HK-2 (cell line): ENCODE results near the gene GALR2.
"Not testable (repeated sequence)": the region's sequence is repeated elsewhere in the genome, so short reads cannot be mapped to it uniquely, and the experiment has no call there.

Experiments
- DNase-seq: peaks from one replicate; pipeline ENCODE4 v3.0.0-alpha.2; 2018; ENCODE audit not compliant: unreplicated experiment

GALR2 gene

DNA sequence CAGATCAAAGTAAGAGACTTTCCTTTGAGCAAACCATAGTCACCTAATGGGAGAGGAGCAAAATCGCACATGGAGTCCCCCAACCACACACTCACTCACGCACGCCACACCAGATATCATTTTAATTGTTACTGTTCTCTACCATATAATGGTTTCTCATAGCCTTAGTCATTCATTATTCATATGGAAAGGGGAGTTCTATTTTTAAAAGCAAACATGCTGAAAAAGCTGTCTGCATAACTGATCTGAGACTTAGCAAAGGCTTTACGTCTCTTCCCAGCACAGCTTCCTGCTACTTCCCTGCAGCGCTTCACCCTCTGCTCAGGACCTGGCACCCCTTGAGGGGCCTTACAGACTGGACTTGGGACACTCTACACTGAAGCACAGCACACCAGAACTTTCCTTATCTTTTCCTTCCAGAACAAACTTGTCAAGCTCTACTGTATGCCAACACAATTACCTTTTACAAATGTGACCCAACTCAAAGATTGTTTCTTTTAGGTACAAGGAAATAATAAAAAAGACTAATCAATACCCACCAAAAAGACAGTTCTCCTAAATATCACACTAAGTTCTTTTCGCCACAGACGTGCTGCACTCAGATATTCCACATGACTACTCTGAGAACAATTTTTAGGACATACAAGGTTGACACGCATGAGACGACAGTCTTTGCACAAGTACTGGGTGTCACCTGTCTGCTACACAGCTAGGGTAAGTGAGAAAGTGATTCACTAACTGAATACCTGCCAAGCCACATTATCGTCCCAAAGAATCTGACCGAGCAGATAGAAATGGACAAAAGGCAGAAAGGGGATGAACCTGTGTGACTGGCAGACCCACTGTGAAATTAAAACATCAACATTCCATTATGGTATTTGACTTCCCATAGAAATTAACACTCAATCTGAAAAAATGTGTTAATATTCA is 23.8 kb upstream of the GALR2 start:
- peak; percentile 49 for DNase-seq

DNA sequence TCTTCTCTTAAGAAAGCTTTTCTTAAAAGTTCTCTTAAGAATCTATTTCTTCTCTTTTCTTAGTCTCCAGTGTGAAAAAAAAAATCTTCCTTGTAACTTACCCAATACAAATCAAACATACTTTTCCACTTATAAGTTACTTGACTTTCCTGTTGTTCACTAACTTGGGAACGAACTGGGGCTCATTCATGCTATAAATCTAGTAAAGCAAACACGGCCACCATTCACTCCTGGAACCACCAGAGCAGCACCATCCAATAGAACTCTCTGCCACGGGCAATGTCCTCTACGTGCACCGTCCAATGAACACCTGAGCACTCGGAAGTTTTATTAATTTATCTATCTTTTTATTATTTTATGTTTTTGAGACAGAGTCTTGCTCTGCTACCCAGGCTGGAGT is 23.0 kb upstream of the GALR2 start:
- DNase-seq, result no peak

DNA sequence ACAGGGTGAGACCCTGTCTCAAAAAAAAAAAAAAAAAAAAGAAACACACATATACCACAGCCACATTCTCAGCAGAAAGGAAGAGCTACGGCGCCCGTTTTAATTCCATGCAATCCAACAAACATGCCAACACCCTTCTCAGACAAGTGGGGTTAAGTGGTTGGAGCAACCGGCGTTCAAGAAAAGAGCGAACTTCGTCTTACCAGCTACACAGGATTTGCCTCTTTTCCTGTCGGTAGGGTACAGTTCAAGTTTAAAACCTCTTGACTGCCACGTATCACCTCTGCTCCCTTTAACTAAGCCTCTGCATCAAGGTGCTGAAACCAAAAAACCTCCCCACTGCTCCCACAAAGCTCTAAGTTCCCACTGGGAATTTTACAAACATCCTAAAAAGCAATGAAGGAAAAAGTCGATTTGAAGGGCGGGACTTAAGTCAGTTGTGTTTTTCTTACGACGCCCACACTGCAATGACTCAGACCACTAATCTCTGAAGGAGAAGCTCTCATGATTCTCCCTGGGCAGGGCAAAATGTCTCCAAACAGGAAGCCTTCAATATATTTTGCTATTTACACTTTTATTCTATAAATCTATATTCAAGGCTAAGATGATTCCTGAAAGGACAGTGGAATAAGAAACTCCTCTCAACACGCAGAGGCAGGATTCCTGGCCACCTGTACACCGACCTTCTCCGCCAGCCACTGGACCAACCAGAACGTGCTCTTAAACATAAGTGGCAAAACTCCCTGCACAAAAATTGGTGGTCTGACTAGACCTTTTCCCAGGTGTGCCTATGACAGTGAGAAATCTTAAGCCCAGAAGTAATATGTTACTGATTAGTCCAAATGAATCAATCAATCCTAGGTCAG is 21.1 kb upstream of the GALR2 start:
- DNase-seq, result no peak

DNA sequence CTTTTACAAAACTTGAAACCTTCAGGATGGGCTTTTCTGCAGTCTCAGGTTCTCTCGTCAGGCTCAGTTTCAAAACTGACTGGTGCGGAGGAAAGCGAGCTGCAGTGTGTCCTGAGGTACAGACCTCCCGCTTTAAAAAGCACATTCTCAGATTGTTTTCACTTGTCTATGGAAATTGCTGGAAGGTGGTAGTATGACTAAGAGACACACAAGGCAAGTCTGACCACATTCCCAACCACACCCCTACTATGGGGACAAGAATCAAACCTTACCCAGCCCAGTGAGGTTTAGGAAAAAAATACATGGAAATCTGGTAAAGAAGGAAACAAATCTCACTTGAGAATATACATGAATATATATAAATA is 20.5 kb upstream of the GALR2 start:
- DNase-seq, result no peak

DNA sequence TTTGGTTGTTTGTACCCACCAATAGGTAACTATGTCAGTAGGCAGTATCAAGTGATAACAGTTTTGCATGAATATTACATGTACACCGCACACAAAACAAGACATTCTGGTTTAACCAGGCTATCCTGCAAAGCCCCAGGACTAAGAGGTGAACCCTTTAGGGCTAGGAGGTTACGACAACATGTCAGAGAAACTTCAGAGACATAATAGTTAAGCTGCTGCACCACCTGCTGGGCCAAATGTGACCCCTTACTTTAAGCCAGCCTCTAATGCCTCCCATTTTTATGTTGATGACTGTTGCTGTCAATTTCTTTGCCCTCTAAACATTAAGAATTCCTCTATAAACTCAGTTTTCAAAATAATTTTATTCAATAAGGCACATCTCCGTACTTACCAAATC is 17.7 kb upstream of the GALR2 start:
- no peak for DNase-seq

DNA sequence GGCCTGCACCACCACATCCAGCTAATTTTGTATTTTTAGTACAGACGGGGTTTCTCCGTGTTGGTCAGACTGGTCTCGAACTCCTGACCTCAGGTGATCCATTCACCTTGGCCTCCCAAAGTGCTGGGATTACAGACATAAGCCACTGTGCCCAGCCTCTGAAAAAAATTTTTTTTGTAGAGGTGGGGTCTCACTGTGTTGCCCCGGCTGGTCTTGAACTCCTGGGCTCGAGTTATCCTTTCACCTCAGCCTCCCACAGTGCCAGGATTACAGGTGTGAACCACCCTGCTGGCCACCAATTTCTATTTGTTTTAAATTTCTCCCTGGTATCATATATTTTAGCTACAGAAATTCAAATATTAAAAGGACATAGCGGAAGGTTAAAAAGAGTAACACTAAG is 16.3 kb upstream of the GALR2 start:
- not testable (repeated sequence) for DNase-seq

DNA sequence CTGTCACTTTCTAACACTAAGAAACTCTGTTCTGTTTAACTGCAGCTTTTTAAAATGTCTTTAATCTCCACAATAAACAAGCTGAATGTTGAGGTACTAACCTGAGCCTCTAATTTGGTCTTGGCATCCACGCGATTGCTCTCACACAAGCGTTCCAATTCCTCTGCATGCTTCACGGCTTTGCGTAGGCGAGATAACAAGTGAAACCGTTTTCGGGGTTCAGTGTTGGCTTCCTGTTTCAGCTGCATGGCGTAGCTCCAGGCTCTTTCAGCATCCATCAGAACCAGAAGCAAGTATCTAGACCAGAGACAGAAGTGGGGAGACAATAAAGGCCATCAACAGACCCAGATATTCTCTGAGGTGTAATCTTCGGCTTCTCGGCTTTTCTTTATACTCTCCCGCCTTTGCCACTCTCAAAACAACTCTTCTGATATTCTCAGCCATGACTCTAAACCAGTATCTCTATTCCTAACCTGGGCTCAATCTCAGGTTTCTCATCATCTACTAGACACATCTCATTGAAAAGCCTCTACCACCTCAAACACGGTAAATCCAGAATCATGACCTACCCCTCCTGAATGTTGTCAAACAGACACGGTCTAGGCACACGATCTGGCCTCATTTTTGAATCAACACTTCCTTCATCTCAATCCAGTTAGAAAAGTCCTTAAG is 10.6 kb upstream of the GALR2 start:
- DNase-seq, result no peak

DNA sequence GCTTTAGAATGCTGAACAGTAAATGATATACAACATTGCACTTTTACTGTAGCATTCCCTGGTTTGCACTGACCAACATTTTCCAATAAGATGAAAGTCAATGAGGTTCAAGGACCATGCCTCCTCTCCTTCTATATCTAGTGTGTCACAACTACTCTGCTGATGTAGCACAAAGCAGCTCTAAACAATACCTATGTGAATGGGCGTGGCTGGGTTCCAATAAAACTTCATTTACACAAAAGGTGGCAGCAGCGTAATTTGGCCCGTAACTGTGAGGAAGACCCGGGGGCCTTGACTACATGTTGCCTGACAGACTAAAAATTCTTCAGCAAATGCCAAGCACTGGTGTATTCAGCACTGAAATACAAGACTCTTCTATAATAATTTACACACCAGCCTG is 8.8 kb upstream of the GALR2 start:
- DNase-seq, result no peak

DNA sequence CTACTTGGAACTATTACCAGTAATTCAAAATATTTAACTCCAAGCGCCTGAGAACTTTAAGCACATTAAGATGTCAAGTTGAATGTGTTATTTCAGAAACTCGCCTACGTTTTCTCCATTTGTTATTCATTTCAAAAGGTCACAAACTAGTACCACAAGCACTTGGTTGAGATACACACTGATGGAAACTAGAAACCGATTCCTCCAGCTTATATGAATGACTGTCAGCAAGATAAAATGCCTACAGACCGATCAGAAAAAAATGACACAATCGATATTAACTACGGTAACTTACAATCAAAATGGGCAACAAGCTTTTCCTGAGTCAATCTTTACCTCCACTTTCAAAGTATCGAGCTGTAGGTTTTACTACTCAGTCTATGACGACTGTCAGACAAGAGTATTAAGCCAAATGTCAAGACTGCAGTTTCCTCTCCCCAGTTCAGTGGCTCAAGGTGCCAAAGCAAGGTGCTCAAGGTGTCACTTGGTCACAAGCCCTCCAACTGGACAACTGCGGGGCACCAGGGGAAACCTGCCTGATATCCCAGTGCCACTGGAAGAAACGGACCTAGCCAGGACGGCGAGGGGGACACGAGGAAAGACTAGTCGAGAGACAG is 2.9 kb upstream of the GALR2 start:
- no peak for DNase-seq

DNA sequence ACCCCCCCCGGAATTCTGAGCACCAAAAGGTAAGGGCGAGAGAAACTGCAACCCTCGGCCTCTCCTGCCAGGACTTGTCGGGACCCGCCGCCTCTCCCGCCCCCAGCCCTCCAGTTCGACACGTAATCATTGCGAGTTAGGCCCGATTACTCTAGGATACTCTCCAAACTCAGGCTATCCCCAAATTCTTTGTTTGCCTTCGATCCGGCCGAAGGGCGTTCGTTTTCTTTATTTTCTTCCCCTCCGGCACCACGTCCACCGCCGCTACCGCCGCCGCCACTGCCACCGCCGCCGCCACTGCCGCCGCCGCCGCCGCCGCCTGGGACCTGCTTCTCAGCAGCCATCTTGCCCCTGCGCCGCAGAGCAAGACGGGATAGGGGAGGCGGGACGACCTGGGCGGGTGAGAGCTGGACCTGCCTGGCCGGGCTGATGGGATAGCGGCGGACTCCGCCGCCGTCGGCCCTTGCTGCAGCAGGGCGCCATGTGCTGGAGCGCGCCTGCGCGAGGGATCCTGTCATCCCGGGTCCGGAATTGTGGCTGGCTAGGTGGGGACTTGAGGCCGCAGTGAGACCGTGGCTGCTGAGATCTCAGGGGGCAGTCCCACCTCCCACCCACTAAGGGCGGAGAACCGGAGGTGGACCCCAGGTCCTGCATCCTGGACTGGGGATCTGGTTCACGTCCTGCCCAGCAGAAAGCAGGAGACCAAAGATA is 2.3 kb upstream of the GALR2 start, which contains the start of gene SRP68:
Gene SRP68 (minus strand): TSS at position 370 of the 711 bp plus-strand sequence. CDS start 26 bp downstream, at position 344.
- DNase-seq, result peak; percentile 94

DNA sequence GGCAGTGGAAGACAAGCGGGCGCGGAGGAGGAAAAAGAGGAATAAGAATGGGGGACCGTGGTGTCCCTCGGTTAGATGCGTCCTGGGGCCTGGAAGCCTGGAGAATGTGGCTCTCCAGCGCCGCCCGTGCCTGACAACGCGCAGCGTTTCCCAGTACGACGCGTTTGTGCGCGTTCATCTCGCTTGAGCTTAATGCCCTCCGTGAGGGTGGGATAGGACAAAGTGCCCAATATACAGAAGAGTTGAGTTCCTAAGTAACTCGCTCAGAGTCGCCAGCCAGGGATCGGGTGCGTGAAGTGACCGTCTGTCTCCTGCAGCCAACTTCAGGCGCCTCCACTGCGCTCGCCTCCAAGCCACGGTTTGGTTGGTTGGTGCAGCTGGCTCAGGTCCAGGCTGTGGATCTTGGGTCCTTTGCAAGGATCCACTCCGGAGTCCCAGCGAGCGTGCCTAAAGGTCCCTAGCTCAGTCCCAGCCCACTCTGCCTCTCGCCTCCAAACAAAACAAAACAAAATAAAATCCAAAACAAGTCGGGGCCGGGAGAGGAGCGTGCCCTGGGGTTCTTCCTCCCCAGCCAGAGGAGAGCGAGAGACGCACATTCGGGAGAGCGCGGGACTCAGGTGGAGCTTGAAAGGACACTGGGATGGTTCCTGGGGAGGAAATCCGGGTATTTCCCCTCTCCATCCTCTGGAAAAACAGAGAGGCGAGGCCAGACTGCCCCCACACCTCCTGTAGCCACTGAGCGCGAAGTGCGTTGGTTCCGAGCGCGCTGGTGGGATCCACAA is 974 bp downstream of the GALR2 start:
- DNase-seq, result no peak

DNA sequence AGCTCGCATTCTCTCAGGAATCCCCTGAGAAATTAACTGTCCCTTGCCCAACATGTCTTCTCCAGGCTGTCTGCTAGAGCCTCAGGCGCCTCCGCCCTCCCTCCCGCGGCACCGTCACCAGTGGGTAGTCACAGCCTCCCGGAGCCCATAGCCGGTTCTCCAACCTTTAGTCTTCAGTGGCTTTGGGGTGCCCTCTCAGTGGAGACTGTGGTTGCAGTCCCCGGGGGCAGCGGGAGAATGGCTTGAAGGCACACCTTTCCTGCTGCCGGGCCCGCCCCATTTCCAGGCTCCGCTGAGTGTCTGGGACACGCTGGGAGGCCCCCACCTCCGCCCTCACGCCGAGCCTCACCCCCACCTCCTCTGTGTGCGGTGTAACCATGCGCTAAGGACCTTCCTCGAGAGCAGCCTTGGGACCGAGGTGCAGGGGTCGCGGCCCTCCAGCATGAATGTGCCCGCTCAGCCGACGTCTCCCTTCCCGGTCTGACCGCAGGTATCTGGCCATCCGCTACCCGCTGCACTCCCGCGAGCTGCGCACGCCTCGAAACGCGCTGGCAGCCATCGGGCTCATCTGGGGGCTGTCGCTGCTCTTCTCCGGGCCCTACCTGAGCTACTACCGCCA is 1.7 kb downstream of the GALR2 start:
- no peak for DNase-seq

DNA sequence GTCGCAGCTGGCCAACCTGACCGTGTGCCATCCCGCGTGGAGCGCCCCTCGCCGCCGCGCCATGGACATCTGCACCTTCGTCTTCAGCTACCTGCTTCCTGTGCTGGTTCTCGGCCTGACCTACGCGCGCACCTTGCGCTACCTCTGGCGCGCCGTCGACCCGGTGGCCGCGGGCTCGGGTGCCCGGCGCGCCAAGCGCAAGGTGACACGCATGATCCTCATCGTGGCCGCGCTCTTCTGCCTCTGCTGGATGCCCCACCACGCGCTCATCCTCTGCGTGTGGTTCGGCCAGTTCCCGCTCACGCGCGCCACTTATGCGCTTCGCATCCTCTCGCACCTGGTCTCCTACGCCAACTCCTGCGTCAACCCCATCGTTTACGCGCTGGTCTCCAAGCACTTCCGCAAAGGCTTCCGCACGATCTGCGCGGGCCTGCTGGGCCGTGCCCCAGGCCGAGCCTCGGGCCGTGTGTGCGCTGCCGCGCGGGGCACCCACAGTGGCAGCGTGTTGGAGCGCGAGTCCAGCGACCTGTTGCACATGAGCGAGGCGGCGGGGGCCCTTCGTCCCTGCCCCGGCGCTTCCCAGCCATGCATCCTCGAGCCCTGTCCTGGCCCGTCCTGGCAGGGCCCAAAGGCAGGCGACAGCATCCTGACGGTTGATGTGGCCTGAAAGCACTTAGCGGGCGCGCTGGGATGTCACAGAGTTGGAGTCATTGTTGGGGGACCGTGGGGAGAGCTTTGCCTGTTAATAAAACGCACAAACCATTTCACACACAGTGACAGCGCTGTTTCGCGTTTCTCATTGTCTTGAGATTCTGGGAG is 2.4 kb downstream of the GALR2 start:
- DNase-seq, result no peak

DNA sequence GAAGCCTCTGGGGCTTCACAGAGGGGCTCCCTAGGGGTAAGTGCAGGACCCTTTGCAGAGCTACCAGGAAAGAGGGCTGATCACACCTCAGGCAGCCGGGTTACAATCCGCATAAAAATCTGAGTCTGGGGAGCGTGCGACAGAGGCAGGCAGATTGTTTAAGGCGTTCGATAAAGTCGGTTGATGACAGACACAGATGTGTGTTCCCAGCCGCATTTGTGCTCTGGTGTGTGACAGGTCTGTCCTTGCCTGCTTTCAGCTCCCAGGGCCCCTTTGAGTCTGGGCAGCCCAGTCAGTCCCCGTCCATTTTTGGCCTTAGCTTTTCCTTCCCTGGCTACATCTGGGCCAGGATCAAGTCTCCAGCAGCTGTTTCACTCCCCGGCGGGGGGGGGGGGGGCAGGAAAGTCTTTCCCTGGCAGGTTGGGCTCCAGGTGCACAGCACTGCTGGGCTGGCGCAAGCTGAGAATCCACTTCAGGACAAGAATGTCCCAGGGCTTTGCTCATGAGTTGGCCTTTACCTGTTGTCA is 3.1 kb downstream of the GALR2 start:
- DNase-seq, result no peak

DNA sequence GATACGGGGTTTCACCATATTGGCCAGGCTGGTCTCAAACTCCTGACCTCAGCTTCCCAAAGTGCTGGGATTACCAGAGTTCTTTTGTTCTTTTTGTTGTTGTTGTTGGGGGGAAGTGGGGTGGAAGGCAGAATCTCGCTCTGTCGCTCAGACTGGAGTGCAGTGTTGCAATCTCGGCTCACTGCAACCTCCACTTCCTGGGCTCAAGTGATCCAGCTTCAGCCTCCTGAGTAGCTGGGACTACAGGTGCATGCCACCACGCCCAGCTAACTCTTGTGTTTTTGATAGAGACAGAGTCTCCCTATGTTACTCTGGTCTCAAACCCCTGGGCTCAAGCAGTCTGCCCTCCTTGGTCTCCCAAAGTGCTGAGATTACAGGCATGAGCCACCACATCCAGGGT is 3.8 kb downstream of the GALR2 start:
- not testable (repeated sequence) for DNase-seq

DNA sequence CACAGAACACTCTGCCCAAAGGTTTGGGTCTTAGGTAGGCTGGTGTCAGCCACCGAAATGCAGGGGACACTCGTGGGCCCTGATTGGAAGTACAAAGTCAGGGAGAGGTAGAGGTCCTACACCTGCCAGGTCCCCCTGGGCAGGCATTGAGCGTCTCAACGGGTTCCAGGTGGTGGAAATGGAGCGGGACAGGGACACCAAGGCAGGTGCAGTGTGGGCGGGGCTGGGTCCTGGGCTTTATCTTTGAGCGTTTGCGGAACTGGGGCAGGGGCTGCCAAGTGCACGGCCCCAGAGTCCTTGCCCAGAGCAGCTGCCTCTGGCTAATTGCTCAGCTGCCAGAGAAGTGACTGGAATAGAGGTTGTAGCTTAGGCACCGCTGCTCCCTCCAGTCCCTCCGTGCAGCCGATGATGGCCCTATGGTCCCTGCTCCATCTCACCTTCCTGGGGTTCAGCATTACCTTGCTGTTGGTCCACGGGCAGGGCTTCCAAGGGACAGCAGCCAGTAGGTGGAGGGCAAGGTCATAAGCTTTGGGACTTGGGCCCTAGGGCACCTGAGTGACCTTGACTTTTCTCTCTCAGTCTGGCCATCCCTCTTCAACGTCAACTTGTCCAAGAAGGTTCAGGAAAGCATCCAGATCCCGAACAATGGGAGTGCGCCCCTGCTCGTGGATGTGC is 4.4 kb downstream of the GALR2 start, which contains the start of gene ZACN:
Gene ZACN (plus strand): TSS at position 323 of the 675 bp plus-strand sequence. CDS start 83 bp downstream, at position 406.
- no peak for DNase-seq

DNA sequence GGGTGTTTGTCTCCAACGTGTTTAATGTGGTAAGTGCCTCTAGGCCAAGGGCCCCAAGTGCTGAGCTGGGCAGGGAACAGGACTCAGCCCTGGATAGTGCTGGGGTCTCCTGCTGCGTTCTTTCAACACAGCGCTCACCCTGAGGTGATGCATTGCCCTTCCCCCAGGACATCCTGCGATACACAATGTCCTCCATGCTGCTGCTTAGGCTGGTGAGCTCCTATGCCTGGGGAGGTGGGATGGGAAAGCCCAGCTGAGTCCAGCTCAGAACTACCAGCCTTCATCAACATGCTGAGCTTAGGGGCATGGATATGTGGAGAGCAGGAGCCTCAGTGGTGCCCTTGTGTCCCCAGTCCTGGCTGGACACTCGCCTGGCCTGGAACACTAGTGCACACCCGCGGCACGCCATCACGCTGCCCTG is 5.0 kb downstream of the GALR2 start:
- DNase-seq, result no peak
